Thyroid gland (tissue), 4 donors: ENCODE results near the gene MYLK.

ENCODE experiments used
- POLR2A ChIP-seq, 2 donors: fragments of 450-650 bp; IDR thresholded peaks; one replicate each; pipeline ENCODE4 v1.6.1; 2017; ENCODE audit warnings: antibody characterized with exemption in 2 of 2, mild to moderate bottlenecking in 2 of 2, moderate library complexity in 1 of 2
- TF ChIP-seq, protein P1 (sequence below), 6 experiments: fragments of 200-600 bp in 3 of 6; fragments of 450-650 bp in 3 of 6; sonication (generic) in 3 of 6; IDR thresholded peaks; one replicate each; pipeline ENCODE4 v1.5.1; 2016 to 2019; ENCODE audit warnings: antibody characterized with exemption in 6 of 6, mild to moderate bottlenecking in 2 of 6, inconsistent platforms in 1 of 6, moderate library complexity in 1 of 6

DNA sequence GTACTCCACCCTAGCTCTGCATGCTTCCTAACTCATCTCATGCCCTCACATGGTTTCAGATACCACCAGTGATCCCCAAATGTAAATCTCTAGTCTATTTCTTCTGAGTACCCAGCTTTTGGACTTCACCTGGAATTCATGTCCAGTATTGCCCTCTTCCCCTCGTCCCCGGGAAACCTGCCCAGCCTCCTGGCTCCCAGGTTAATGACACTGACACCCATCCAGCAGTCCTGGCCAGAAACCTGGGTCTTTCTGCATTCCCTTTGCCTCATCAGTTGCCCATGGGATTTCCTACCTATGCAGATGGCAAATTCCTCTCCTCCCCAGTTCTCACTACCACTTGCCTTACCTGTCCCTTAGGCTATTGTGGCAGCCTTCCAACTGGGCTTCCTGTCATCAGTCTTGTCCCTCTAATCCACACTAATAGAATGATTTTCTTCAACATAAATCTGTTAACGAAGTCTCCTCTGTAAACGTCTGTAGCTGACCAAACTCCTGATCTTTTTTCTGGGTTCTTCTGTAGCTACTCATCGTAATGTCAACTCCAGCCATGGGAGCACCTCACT, 15.3 kb upstream of the MYLK start:
- TF ChIP-seq POLR2A (IDR thresholded peaks at IDR 0.05): no peak
- TF ChIP-seq, protein P1, sequence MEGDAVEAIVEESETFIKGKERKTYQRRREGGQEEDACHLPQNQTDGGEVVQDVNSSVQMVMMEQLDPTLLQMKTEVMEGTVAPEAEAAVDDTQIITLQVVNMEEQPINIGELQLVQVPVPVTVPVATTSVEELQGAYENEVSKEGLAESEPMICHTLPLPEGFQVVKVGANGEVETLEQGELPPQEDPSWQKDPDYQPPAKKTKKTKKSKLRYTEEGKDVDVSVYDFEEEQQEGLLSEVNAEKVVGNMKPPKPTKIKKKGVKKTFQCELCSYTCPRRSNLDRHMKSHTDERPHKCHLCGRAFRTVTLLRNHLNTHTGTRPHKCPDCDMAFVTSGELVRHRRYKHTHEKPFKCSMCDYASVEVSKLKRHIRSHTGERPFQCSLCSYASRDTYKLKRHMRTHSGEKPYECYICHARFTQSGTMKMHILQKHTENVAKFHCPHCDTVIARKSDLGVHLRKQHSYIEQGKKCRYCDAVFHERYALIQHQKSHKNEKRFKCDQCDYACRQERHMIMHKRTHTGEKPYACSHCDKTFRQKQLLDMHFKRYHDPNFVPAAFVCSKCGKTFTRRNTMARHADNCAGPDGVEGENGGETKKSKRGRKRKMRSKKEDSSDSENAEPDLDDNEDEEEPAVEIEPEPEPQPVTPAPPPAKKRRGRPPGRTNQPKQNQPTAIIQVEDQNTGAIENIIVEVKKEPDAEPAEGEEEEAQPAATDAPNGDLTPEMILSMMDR (IDR thresholded peaks at IDR 0.05): no peak
